ENCODE measurements around the gene USP44.

The USP44 gene

DNA sequence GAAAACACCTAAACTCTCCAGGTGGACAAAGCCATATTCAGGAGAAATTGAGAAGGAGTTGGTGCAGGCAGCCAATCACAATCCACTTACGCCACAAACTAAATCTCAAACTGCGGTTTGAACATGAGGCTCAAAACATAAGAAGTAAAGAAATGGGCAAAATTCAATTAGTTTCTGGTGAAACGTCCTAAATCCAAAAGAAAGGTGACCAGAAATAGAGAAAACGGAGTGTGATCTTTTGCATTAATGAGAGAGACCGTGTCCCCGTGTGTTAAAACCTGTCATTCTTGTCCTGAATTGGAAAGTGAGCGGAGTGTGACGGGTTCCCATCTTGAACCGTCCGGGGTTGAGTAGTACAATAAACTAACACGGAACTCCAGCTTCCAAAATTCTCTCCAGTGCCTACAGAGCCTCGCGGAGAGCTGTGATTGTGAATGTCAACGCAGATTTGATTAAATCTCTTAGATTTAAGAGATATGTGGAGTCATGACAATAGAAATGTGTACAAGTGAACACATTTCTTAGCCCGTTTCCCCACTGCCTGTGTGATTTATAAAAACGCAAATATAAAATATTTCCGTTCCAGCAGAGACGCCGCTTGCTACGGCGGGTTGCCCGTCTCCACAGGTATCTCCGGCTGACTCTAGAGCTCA lies 77.9 kb downstream of the USP44 start:
- Histone ChIP-seq H3K36me3 (ENCODE audit: control insufficient read depth, insufficient read depth, low read length) (no peaks in the 10 kb centered on the region), H3K9ac (ENCODE audit: low read length) (peak overlapping the region; percentile 99)

DNA sequence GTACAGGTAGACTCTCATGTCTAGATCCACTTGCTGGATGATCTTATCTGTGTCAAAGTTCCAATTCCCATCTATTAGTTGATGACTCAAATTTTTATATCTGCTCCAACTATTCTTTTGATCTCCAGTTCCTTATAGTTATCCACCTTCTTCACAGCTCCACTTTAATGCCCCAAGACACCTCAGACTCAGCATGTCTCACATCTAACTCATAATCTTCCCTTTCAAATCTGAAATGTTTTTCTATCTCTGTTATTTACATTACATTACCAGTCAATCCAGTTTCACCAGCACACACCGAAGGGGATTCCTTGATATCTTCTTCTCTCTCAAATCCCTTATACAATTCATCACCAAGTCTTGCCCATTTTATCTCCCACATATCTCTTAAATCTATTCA lies 81.0 kb downstream of the USP44 start:
- H3K9ac ChIP-seq (ENCODE audit: low read length): no peak overlapping the region

More for the DNA sequence above, 77.9 kb downstream of the USP44 start:
- peak overlapping the region; percentile 99 for H3K4me3 ChIP-seq (ENCODE audit: low read length)
- no peaks in the 10 kb centered on the region for H3K4me1 ChIP-seq (ENCODE audit: control insufficient read depth, insufficient read depth, low read length)
- H3K9me3 ChIP-seq (ENCODE audit: control insufficient read depth, low read length): no peaks in the 10 kb centered on the region
- no peaks in the 10 kb centered on the region for H3K27me3 ChIP-seq (ENCODE audit: control insufficient read depth, insufficient read depth, low read length)

More for the DNA sequence above, 81.0 kb downstream of the USP44 start:
- H3K4me3 ChIP-seq (ENCODE audit: low read length): no peak overlapping the region
- H3K4me1 ChIP-seq (ENCODE audit: control insufficient read depth, insufficient read depth, low read length): no peaks in the 10 kb centered on the region
- no peaks in the 10 kb centered on the region for H3K9me3 ChIP-seq (ENCODE audit: control insufficient read depth, low read length)
- no peaks in the 10 kb centered on the region for H3K27me3 ChIP-seq (ENCODE audit: control insufficient read depth, insufficient read depth, low read length)
- H3K36me3 ChIP-seq (ENCODE audit: control insufficient read depth, insufficient read depth, low read length): no peaks in the 10 kb centered on the region
